HL-60 (cell line): ENCODE measurements around the gene TMEM87B.

Experiments
- DNase-seq, 2 experiments: peaks; one replicate each; pipeline ENCODE4 v3.0.0-alpha.2; 2010 to 2020; ENCODE audit warnings: low read depth in 1 of 2, low spot score in 1 of 2
- H3K27ac ChIP-seq: fragments of 250-450 bp; sonication (Bioruptor Pico); replicated peaks from 2 replicates; pipeline ENCODE4 v1.5.1; 2020; ENCODE audit warnings: mild to moderate bottlenecking, moderate library complexity
- H3K27me3 ChIP-seq: fragments of 250-450 bp; sonication (Bioruptor Pico); 2 replicates; pipeline ENCODE4 v1.5.1; 2021; ENCODE audit warnings: mild to moderate bottlenecking, moderate library complexity; ENCODE audit not compliant: insufficient read depth, poor library complexity, severe bottlenecking
- H3K4me3 ChIP-seq: replicated peaks from 2 replicates; pipeline ENCODE4 v1.5.1; 2011; ENCODE audit warnings: mild to moderate bottlenecking, control low read depth, low read length; ENCODE audit not compliant: insufficient read depth
- CTCF ChIP-seq: IDR thresholded peaks from one replicate; pipeline ENCODE4 v1.5.1; 2011; ENCODE audit warnings: low read length, control low read depth, inconsistent platforms; ENCODE audit not compliant: insufficient read depth
- GABPA ChIP-seq: IDR thresholded peaks from 2 replicates; pipeline ENCODE4 v1.6.1; 2012; ENCODE audit warnings: low read depth
- POLR2AphosphoS5 ChIP-seq: IDR thresholded peaks from 2 replicates; pipeline ENCODE4 v1.6.1; 2012; ENCODE audit warnings: low read depth
- REST ChIP-seq: IDR thresholded peaks from 2 replicates; pipeline ENCODE4 v1.6.1; 2012; ENCODE audit warnings: low read depth; ENCODE audit not compliant: insufficient replicate concordance
- SPI1 ChIP-seq: IDR thresholded peaks from 2 replicates; pipeline ENCODE4 v1.6.1; 2012; ENCODE audit warnings: low read depth, mild to moderate bottlenecking, borderline replicate concordance

The TMEM87B gene

GRCh38 chr2:112160283-112161250, 105.5 kb downstream of the TMEM87B start:
- H3K27ac ChIP-seq, result no peak overlapping the region
- TF ChIP-seq SPI1, result no peak
- no peak for TF ChIP-seq CTCF
- DNase-seq, result no peak

GRCh38 chr2:112161431-112162145, 106.5 kb downstream of the TMEM87B start:
- TF ChIP-seq REST, result no peak
- no peak for TF ChIP-seq POLR2AphosphoS5
- TF ChIP-seq SPI1, result no peak
- no peak for TF ChIP-seq GABPA
- no peak for TF ChIP-seq CTCF
- no peak overlapping the region for H3K27ac ChIP-seq
- DNase-seq, result no peak
- no peak overlapping the region for H3K4me3 ChIP-seq
- H3K27me3 ChIP-seq, result no peaks in the 10 kb centered on the region

More at GRCh38 chr2:112160283-112161250, 105.5 kb downstream of the TMEM87B start:
- no peaks in the 10 kb centered on the region for H3K27me3 ChIP-seq
- H3K4me3 ChIP-seq, result no peak overlapping the region

GRCh38 chr2:112162341-112162740, 107.3 kb downstream of the TMEM87B start:
- no peak for TF ChIP-seq CTCF
- TF ChIP-seq POLR2AphosphoS5, result no peak
- no peak for TF ChIP-seq GABPA
- TF ChIP-seq REST, result no peak
- no peak for TF ChIP-seq SPI1
- no peak for DNase-seq
- no peaks in the 10 kb centered on the region for H3K27me3 ChIP-seq

More at GRCh38 chr2:112162341-112162740, 107.3 kb downstream of the TMEM87B start:
- Histone ChIP-seq H3K4me3 (no peak overlapping the region), H3K27ac (no peak overlapping the region)
